GM12892 (cell line): ENCODE measurements around the gene CHCHD3.

Source experiments
- POLR2A ChIP-seq: IDR thresholded peaks from 2 replicates; pipeline ENCODE4 v1.6.1; 2011; ENCODE audit warnings: low read depth, low read length, control low read depth
- POLR2AphosphoS5 ChIP-seq: IDR thresholded peaks from 2 replicates; pipeline ENCODE4 v1.6.1; 2011; ENCODE audit warnings: low read depth, low read length, control low read depth

- TF ChIP-seq POLR2A (no peak), POLR2AphosphoS5 (no peak)
Measured at GRCh38 chr7:132764762-132765161, 317.1 kb downstream of the CHCHD3 start.
